GM04504 (cell line): Measurements from ENCODE around the gene CCDC106.

Source experiments
- DNase-seq: peaks from one replicate; pipeline ENCODE4 v3.0.0-alpha.2; 2012; ENCODE audit warnings: low read depth

CCDC106 gene

GRCh38 chr19:55637534-55637933, 10.5 kb upstream of the CCDC106 start:
- DNase-seq = no peak

GRCh38 chr19:55638864-55639359, 9.1 kb upstream of the CCDC106 start:
- DNase-seq = no peak

GRCh38 chr19:55640043-55640576, 7.9 kb upstream of the CCDC106 start:
- DNase-seq = no peak

GRCh38 chr19:55640577-55641425, 7.2 kb upstream of the CCDC106 start, which contains the start of gene ZNF580:
Gene ZNF580 (plus strand): TSS chr19:55641002. CDS start chr19:55642509, 1,507 bp downstream.
- DNase-seq = no peak

- DNase-seq = no peak
Observed at GRCh38 chr19:55641426-55642152, 6.4 kb upstream of the CCDC106 start.

GRCh38 chr19:55642153-55643002, 5.6 kb upstream of the CCDC106 start:
- DNase-seq = no peak

GRCh38 chr19:55643003-55643886, 4.8 kb upstream of the CCDC106 start, which contains the start of gene ZNF581:
Gene ZNF581 (plus strand): TSS chr19:55643649. CDS start chr19:55644572, 923 bp downstream.
- DNase-seq = no peak

GRCh38 chr19:55643887-55644176, 4.2 kb upstream of the CCDC106 start:
- DNase-seq = no peak

- DNase-seq = no peak
Observed at GRCh38 chr19:55644191-55644833, 3.7 kb upstream of the CCDC106 start.

- DNase-seq = no peak
Observed at GRCh38 chr19:55644842-55645511, 3.0 kb upstream of the CCDC106 start.

GRCh38 chr19:55645512-55645881, 2.5 kb upstream of the CCDC106 start:
- DNase-seq = no peak

- DNase-seq = no peak
Observed at GRCh38 chr19:55646889-55647731, 902 bp upstream of the CCDC106 start.

- DNase-seq = no peak
Observed at GRCh38 chr19:55648585-55649267, 714 bp downstream of the CCDC106 start.

GRCh38 chr19:55649268-55650125, 1.5 kb downstream of the CCDC106 start:
- DNase-seq = no peak

GRCh38 chr19:55650126-55650557, 2.1 kb downstream of the CCDC106 start:
- no peak for DNase-seq

- no peak for DNase-seq
Observed at GRCh38 chr19:55650602-55651230, 2.7 kb downstream of the CCDC106 start.

GRCh38 chr19:55651236-55651635, 3.2 kb downstream of the CCDC106 start:
- no peak for DNase-seq
